Esophagus squamous epithelium (tissue), 4 donors: ENCODE data around the gene MLH3.

Source experiments
- POLR2A ChIP-seq, 4 donors: fragments of 450-650 bp; IDR thresholded peaks; one replicate each; pipeline ENCODE4 v1.6.1; 2017; ENCODE audit warnings: antibody characterized with exemption in 4 of 4, mild to moderate bottlenecking in 4 of 4, moderate library complexity in 3 of 4
- TF ChIP-seq, protein P1 (sequence below), 6 experiments: fragments of 450-650 bp in 4 of 6; fragments of 200-600 bp in 2 of 6; sonication (generic) in 2 of 6; IDR thresholded peaks; one replicate each; pipeline ENCODE4 v1.5.1; 2016 to 2019; ENCODE audit warnings: antibody characterized with exemption in 6 of 6, mild to moderate bottlenecking in 4 of 6, moderate library complexity in 4 of 6

DNA sequence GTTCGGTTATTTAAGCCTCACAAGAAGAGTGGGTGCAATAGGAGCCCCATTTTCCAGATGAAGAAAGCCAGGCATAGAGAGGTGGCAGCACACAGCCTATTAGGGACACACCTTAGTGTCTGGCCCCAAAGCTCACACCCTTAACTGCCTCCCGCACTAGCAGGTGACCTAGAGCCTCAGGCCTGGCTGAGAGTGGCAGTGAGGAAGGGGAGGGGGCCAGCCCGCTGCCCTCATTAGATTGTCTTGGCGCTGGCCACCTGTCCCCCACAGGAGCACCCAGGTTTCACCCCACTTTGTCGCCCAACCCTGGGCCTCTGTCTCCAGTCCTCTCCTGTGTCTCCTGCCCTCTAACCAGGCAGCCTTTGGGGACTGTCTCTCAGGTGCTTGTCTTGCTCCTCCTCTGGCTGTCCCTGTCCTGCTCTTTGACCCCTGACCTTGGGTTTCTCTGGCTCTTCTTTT, 77.3 kb downstream of the MLH3 start:
- TF ChIP-seq, protein P1, sequence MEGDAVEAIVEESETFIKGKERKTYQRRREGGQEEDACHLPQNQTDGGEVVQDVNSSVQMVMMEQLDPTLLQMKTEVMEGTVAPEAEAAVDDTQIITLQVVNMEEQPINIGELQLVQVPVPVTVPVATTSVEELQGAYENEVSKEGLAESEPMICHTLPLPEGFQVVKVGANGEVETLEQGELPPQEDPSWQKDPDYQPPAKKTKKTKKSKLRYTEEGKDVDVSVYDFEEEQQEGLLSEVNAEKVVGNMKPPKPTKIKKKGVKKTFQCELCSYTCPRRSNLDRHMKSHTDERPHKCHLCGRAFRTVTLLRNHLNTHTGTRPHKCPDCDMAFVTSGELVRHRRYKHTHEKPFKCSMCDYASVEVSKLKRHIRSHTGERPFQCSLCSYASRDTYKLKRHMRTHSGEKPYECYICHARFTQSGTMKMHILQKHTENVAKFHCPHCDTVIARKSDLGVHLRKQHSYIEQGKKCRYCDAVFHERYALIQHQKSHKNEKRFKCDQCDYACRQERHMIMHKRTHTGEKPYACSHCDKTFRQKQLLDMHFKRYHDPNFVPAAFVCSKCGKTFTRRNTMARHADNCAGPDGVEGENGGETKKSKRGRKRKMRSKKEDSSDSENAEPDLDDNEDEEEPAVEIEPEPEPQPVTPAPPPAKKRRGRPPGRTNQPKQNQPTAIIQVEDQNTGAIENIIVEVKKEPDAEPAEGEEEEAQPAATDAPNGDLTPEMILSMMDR (IDR thresholded peaks at IDR 0.05), result no peak
- no peak for TF ChIP-seq POLR2A (IDR thresholded peaks at IDR 0.05)
